HEK293T (cell line): ENCODE results near the gene TRIM34.
"Not testable (repeated sequence)": the region's sequence is repeated elsewhere in the genome, so short reads cannot be mapped to it uniquely, and the experiment has no call there.

Source experiments
- FOXA1 ChIP-seq: fragments of 450-650 bp; IDR thresholded peaks from 2 replicates; pipeline ENCODE4 v1.6.1; 2016; ENCODE audit warnings: mild to moderate bottlenecking
- HDGF ChIP-seq: fragments of 450-650 bp; IDR thresholded peaks from 2 replicates; pipeline ENCODE4 v1.6.1; 2017; ENCODE audit warnings: antibody characterized with exemption, borderline replicate concordance
- SP1 ChIP-seq: fragments of 450-650 bp; IDR thresholded peaks from 2 replicates; pipeline ENCODE4 v1.6.1; 2017
- TF ChIP-seq, protein P1 (sequence below): fragments of 450-650 bp; IDR thresholded peaks from 2 replicates; pipeline ENCODE4 v1.6.1; 2016

DNA sequence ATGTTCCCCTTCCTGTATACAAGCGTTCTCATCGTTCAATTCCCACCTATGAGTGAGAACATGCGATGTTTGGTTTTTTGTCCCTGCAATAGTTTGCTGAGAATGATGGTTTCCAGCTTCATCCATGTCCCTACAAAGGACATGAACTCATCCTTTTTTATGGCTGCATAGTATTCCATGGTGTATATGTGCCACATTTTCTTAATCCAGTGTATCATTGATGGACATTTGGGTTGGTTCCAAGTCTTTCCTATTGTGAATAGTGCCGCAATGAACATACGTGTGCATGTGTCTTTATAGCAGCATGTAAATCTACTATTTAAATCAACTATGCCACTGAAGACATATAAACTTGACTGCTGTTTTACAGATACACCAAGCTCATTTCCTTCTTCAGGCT lies 40.3 kb upstream of the TRIM34 start:
- TF ChIP-seq SP1, HDGF, FOXA1: not testable (repeated sequence)
- TF ChIP-seq, protein P1, sequence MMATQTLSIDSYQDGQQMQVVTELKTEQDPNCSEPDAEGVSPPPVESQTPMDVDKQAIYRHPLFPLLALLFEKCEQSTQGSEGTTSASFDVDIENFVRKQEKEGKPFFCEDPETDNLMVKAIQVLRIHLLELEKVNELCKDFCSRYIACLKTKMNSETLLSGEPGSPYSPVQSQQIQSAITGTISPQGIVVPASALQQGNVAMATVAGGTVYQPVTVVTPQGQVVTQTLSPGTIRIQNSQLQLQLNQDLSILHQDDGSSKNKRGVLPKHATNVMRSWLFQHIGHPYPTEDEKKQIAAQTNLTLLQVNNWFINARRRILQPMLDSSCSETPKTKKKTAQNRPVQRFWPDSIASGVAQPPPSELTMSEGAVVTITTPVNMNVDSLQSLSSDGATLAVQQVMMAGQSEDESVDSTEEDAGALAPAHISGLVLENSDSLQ, result not testable (repeated sequence)
